Gastrocnemius medialis (tissue), 4 donors: ENCODE data around the gene VPS41. TPM values are rescaled to one million over a fixed set of nuclear protein-coding genes. Genes with fewer than 3 reads are reported as not detected.

ENCODE experiments used
- ATAC-seq, 2 donors: fragments of 150-250 bp; one replicate each; pipeline ENCODE4 v1.9.1; 2016
- DNase-seq, 2 donors: peaks; one replicate each; pipeline ENCODE4 v3.0.0-alpha.2; 2019
- H3K27ac ChIP-seq, 4 donors: fragments of 200-600 bp; sonication (generic); 1 replicate in 1 of 4; 2 replicates in 3 of 4; pipeline ENCODE4 v1.5.1; 2016 to 2018; ENCODE audit warnings: mild to moderate bottlenecking in 2 of 4, moderate library complexity in 1 of 4
- H3K27me3 ChIP-seq, 3 donors: fragments of 200-600 bp; sonication (generic) in 2 of 3; 1 replicate in 1 of 3; 2 replicates in 2 of 3; pipeline versions ENCODE4 v1.5.1 to v1.6.0; 2016 to 2019; ENCODE audit warnings: mild to moderate bottlenecking in 1 of 3, moderate library complexity in 1 of 3
- H3K36me3 ChIP-seq, 2 donors: fragments of 200-600 bp; sonication (generic) in 1 of 2; one replicate each; pipeline ENCODE4 v1.5.1; 2017 to 2018
- H3K4me1 ChIP-seq, 2 donors: fragments of 200-600 bp; sonication (generic) in 1 of 2; one replicate each; pipeline ENCODE4 v1.5.1; 2016 to 2017; ENCODE audit warnings: mild to moderate bottlenecking in 2 of 2
- H3K4me3 ChIP-seq, 4 donors: fragments of 200-600 bp; sonication (generic) in 3 of 4; 1 replicate in 1 of 4; 2 replicates in 3 of 4; pipeline ENCODE4 v1.5.1; 2016 to 2019; ENCODE audit warnings: mild to moderate bottlenecking in 2 of 4
- H3K9me3 ChIP-seq, 3 donors: fragments of 200-600 bp; sonication (generic) in 2 of 3; 1 replicate in 1 of 3; 2 replicates in 2 of 3; pipeline ENCODE4 v1.5.1; 2016 to 2019
- POLR2A ChIP-seq, 2 donors: fragments of 450-650 bp; IDR thresholded peaks; one replicate each; pipeline ENCODE4 v1.6.1; 2017; ENCODE audit warnings: antibody characterized with exemption in 2 of 2, mild to moderate bottlenecking in 2 of 2, moderate library complexity in 2 of 2
- in situ Hi-C, 4 donors: fragments of 200-750 bp; cut with MboI; loops; one replicate each; pipeline versions ENCODE4 v1.15.0 to v1.8.0; 2017; ENCODE audit warnings: low sequenced_read_pairs in 4 of 4
- intact Hi-C: fragments of 100-400 bp; cut with DNase I; formaldehyde crosslinking; loops from one replicate; pipeline ENCODE4 v1.15.1; 2023; ENCODE audit warnings: low total_unique reads
- total RNA-seq, 4 donors: library from RNA; depleted of rRNA; stranded (reverse); fragments of >200 nt; gene quantifications; one replicate each; pipeline versions ENCODE4 v1.1.0 to v1.2.3, GENCODE V29; 2016
- TF ChIP-seq, protein P1 (sequence below), 5 experiments: fragments of 450-650 bp in 3 of 5; fragments of 200-600 bp in 2 of 5; sonication (generic) in 2 of 5; IDR thresholded peaks in 4 of 5; conservative IDR thresholded peaks in 1 of 5; 1 replicate in 4 of 5; 2 replicates in 1 of 5; pipeline ENCODE4 v1.5.1; 2016 to 2019; ENCODE audit warnings: antibody characterized with exemption in 5 of 5, mild to moderate bottlenecking in 3 of 5, moderate library complexity in 3 of 5

The VPS41 gene
- total RNA-seq, 4 donors from 2014 or later, result 6.3 to 15.3 (median 11.6) TPM

- Histone ChIP-seq H3K9me3 (no peaks in the 10 kb centered on the region), H3K4me1 (no peaks in the 10 kb centered on the region), H3K27ac (no peak overlapping the region), H3K4me3 (no peak overlapping the region), H3K36me3 (peaks cover 0 to 17% of the 10 kb centered on the region in 2 donors), H3K27me3 (no peaks in the 10 kb centered on the region)
- TF ChIP-seq POLR2A (IDR thresholded peaks at IDR 0.05), result no peak
- TF ChIP-seq, protein P1, sequence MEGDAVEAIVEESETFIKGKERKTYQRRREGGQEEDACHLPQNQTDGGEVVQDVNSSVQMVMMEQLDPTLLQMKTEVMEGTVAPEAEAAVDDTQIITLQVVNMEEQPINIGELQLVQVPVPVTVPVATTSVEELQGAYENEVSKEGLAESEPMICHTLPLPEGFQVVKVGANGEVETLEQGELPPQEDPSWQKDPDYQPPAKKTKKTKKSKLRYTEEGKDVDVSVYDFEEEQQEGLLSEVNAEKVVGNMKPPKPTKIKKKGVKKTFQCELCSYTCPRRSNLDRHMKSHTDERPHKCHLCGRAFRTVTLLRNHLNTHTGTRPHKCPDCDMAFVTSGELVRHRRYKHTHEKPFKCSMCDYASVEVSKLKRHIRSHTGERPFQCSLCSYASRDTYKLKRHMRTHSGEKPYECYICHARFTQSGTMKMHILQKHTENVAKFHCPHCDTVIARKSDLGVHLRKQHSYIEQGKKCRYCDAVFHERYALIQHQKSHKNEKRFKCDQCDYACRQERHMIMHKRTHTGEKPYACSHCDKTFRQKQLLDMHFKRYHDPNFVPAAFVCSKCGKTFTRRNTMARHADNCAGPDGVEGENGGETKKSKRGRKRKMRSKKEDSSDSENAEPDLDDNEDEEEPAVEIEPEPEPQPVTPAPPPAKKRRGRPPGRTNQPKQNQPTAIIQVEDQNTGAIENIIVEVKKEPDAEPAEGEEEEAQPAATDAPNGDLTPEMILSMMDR (IDR thresholded peaks at IDR 0.05 in 4 of 5, conservative IDR thresholded peaks at IDR 0.05 in 1 of 5), result no peak
- no peak for ATAC-seq
- in situ Hi-C loops, result loop anchor here in 2 of 4 donors (10.0 to 25.0 kb wide), 2 partner anchors 717 to 719 kb away; no protein-coding TSS in a partner anchor
- intact Hi-C loops, result no loop called here
- DNase-seq, result no peak
These were observed 113.4 kb downstream of the VPS41 start for GRCh38 chr7:38795593-38795992.

DNA sequence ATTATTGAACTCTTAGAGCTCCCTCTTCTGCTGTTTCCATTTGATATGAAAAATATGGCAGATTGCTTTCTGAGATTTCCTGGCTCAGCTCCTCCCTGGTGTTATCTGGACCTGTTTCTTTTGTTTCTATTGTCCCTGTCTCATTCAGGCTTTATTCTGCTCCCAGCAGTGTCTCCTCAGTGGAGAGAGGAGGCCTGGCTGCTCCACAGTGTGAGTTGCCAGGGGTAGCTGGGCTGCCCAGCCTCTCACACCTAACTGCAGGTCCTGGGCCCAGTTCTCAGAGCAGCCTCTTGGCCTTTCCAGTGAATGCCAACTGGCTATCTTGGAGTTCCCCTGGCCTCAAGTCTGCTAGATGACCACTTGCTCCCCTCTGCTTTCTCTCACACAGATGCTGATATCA, 127.0 kb downstream of the VPS41 start:
- H3K27me3 ChIP-seq, result no peaks in the 10 kb centered on the region
- H3K36me3 ChIP-seq, result no peaks in the 10 kb centered on the region
- H3K27ac ChIP-seq, result no peak overlapping the region
- intact Hi-C loops (no loop called here), in situ Hi-C loops (loop anchor here in 1 of 4 donors (25.0 kb wide), 1 partner anchor 730 kb away; no protein-coding TSS in a partner anchor)
- no peak overlapping the region for H3K4me3 ChIP-seq
- H3K4me1 ChIP-seq, result no peaks in the 10 kb centered on the region
- TF ChIP-seq, protein P1 (IDR thresholded peaks at IDR 0.05 in 4 of 5, conservative IDR thresholded peaks at IDR 0.05 in 1 of 5), result no peak
- TF ChIP-seq POLR2A (IDR thresholded peaks at IDR 0.05), result no peak
- no peaks in the 10 kb centered on the region for H3K9me3 ChIP-seq
- no peak for ATAC-seq
- no peak for DNase-seq

DNA sequence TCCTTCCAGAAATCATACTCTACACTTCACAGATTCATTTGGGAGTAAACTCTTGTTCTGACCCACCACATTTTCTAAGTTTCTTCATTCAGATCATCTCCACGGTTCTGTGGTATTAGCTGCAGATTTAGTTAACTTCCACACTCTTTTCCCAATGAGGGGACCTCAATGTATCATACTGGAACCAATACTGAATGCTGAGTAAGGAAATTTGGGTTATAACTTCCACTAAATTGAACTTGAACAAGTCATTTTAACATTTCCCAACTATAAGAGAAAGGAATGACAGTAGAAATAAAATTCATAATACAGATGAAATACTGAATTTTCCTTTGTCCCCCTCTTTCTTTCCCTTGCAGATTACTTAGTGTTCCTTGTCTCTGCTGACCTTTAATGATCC, 131.4 kb downstream of the VPS41 start:
- in situ Hi-C loops, result loop anchor here in 1 of 4 donors (25.0 kb wide), 1 partner anchor 735 kb away; no protein-coding TSS in a partner anchor

GRCh38 chr7:38775506-38776175, 133.3 kb downstream of the VPS41 start:
- Histone ChIP-seq H3K9me3 (no peaks in the 10 kb centered on the region), H3K36me3 (peaks cover 3 to 16% of the 10 kb centered on the region in 2 donors), H3K27ac (no peak overlapping the region), H3K4me1 (no peaks in the 10 kb centered on the region), H3K27me3 (no peaks in the 10 kb centered on the region), H3K4me3 (no peak overlapping the region)
- TF ChIP-seq, protein P1 (IDR thresholded peaks at IDR 0.05 in 4 of 5, conservative IDR thresholded peaks at IDR 0.05 in 1 of 5), result no peak
- TF ChIP-seq POLR2A (IDR thresholded peaks at IDR 0.05), result no peak
- no peak for ATAC-seq
- no peak for DNase-seq
- intact Hi-C loops (no loop called here), in situ Hi-C loops (loop anchor here in 1 of 4 donors (25.0 kb wide), 1 partner anchor 737 kb away; no protein-coding TSS in a partner anchor)

More for the DNA sequence above, 131.4 kb downstream of the VPS41 start:
- H3K4me1 ChIP-seq, result no peaks in the 10 kb centered on the region
- DNase-seq, result no peak
- no peak overlapping the region for H3K4me3 ChIP-seq
- TF ChIP-seq POLR2A (IDR thresholded peaks at IDR 0.05), result no peak
- TF ChIP-seq, protein P1 (IDR thresholded peaks at IDR 0.05 in 4 of 5, conservative IDR thresholded peaks at IDR 0.05 in 1 of 5), result no peak
- intact Hi-C loops, result no loop called here
- H3K9me3 ChIP-seq, result no peaks in the 10 kb centered on the region
- ATAC-seq, result no peak
- no peak overlapping the region for H3K27ac ChIP-seq
- H3K36me3 ChIP-seq, result peaks cover 0 to 7% of the 10 kb centered on the region in 2 donors
- H3K27me3 ChIP-seq, result no peaks in the 10 kb centered on the region
